CD4-positive, alpha-beta T cell treated with Interleukin-17A for 1 hour (primary cell): ENCODE measurements around the gene GAB4.

ENCODE experiments used
- DNase-seq: peaks from one replicate; pipeline ENCODE4 v3.0.0-alpha.2; 2020

GAB4 gene

DNA sequence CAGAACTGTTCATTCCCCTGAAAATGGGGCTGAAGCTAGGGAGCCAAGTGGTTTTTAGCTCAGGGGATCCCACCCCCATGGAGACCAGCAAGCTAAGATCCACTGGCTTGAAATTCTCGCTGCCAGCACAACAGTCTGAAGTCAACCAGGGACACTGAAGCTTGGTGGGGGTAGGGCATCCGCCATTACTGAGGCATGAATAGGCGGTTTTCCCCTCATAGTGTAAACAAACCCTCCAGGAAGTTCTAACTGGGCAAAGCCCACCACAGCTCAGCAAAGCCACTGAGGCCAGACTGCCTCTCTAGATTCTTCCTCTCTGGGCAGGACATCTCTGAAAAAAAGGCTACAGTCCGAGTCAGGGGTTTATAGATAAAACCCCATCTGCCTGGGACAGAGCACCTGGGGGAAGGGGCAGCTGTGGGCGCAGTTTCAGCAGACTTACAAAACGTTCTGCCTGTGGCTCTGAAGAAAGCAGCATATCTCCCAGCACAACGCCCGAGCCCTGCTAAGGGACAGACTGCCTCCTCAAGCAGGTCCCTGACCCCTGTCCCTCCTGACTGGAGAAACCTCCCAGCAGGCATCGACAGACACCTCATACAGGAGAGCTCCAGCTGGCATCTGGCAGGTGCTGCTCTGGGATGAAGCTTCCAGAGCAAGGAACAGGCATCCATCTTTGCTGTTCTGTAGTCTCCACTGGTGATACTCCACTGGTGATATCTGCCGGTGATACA lies 32.7 kb downstream of the GAB4 start:
- DNase-seq: no peak

- DNase-seq: no peak
Observed at GRCh38 chr22:16974298-16975084, 33.5 kb downstream of the GAB4 start.

DNA sequence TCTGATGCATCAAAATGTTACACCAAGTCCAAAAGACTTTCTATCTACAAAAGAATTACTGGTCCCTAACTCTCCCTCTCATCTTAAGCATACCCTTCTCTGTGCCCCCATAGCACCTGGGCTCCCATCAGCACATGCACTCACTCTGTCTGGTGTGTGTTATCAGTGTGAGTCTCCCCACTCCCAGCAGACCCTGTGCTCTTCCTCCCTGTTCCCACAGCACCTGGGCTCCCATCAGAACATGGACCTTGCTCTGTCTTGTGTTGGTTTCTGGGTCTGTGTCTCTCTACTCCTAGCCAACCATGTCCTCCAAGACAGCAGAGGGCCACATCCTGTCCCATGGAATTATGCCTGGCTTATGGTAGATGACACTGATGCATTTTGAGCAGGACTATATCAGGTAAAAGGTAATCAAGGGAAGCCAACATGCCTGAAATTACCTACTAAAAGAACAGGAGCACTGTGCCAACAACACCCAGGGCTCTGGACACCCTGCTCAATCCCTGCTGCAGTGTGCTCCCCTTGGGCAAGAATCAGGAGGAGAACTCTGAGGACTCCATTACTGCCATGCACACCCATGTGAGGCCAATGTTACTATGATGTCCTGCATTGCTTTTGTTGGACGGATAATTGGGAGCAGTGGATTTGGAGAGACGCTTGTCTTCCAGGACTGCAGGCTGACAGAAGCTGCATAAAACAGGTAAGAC lies 34.3 kb downstream of the GAB4 start:
- no peak for DNase-seq

GRCh38 chr22:16972311-16972710 lies 35.7 kb downstream of the GAB4 start:
- DNase-seq: no peak

- DNase-seq: no peak
Observed at GRCh38 chr22:16970446-16970845, 37.6 kb downstream of the GAB4 start.

GRCh38 chr22:16969508-16970327 lies 38.3 kb downstream of the GAB4 start:
- DNase-seq: no peak

- no peak for DNase-seq
Observed at GRCh38 chr22:16968218-16968595, 39.8 kb downstream of the GAB4 start.

DNA sequence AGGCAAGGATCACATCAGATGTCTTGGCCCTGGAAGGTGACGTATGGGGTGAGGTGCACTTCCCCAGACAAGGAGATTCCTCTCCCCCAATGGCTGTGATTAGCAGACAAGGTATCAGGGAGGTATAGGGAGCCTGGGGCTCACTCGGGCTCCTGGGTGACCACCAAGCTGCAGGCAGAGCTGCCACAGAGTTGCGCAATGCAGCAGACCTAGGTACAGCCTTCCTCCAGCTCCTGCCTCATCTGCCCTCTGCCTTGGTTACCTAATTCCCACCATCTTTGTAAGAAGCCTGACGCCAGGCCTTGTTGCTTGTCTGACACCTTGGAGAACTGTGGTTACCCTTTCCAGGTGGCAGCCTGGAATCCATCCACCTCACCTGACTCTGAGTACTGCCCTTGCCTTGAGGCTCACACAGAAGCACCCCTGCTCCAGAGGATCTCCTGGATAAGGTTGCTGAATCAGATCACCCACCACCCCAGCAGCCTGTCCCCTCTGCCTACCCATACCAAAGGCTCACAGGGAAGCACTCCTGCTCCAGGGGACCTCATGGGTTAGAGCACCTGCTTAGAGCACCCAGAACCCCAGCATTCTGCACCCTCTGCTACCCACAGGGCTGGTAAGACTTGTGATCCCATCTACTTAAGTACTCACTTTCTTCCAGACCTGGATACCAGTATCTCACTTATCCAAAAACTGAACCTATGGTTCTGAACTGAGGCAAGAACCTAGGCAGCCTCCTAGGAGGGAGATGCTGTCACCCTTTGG lies 40.4 kb downstream of the GAB4 start:
- no peak for DNase-seq

GRCh38 chr22:16966251-16966650 lies 41.8 kb downstream of the GAB4 start:
- DNase-seq: no peak

DNA sequence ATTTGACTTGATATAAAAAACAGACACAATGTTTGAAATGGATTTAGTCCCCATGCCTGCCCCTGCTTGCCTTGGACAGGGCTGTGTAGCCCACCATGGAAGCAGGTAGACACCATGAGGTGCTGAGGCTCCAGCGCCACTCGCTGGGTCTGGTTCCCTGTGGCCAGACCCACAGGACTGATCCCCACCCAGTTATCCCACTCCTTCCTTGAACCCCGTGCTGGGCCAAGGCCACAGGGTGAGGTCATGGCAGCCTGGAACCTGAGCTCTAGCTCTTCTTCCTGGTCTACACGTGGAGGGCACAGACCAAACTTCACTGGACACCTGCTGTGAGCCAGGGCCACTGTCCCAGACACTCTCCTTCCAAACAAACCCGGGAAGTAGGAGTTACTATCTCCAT lies 42.5 kb downstream of the GAB4 start:
- DNase-seq: no peak

DNA sequence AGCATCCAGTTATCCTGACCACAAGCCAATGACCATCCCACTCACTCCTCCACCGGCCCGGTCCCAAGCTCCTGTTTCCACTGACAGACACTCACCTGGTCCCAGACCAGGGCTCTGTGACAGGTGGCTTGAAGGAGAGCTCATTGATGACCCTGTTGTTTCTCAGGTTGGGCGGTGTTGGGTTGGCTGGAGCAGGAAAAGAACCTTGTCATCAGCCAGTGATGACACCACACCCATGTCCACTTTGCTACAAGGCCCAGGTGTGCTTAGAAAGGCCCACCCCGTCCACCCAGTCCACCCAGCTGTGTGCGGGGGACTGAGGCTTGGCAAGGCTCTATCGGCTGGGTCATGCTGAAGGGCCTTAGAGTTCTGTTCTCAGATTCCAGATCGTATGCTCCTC lies 42.9 kb downstream of the GAB4 start:
- no peak for DNase-seq

GRCh38 chr22:16964366-16964765 lies 43.7 kb downstream of the GAB4 start:
- no peak for DNase-seq

DNA sequence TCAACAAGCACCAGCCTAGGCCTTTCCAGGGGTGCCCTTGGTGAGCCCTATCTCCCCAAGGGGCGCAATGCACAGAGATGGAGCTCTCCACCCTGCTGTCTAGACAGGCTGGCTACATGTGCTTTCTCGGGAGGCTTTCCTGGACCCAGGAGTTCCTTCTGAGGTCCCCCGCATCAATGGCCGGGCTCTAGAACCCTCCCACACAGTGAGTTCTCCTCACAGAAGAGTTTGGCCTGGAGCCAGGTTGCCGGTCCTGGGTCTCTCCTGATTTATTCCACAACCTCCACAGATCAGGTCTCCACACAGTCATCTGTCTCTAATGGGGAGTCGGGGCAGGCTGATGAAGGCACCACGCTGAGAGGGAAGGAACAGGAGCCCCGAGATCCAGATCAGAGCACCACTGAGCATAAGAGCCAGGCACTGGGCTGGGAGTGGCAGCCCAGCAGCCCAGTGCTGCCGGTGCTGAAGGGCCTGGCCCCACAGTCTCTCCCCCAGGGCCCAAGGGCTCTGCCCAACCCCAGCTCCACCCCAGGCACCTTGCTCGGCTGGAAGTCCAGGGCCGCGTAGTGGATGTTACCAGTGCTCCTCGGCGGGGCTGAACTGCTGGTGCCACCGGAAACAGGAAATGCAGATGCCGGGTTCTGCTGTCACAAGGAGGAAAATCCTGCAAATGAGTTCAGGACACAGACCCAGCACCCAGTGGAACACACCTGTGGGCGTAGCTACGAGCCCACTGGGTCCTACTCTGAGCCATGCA lies 44.7 kb downstream of the GAB4 start:
- no peak for DNase-seq

- no peak for DNase-seq
Observed at GRCh38 chr22:16962501-16962900, 45.5 kb downstream of the GAB4 start.

DNA sequence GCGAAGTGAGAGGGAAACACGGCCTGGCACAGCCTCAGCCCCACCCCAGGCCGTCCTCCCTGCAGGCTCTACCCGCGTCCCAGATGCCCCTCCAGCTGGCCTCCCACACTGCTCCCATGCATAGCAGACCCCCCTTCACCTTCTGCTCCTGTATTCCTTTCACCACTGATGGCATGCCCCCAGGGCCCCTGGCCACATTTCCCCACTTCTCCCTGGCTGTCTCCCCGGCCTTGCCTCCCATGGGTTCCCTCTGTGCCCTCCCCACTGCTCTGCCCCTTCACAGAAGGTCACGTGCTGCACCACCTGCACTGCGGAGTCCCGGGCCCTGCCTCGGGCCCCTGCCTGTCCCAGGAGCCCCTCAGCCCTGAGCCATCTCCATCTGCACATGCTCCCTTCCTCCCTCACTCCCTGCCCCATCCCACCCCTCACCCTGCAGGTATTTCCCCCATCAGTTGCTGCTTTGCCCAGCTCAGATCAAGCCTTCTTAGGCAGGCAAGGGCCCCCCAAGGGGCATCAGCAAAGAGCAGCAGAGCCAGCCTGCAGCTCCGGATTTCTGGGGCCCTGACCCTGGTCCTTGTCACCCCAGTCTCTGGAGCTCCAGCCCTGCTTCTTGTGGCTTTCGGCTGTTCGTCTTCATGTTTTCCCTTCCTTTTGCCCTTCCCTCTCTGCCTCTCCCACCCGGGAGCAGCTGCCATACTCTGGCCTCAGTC lies 46.4 kb downstream of the GAB4 start:
- no peak for DNase-seq

DNA sequence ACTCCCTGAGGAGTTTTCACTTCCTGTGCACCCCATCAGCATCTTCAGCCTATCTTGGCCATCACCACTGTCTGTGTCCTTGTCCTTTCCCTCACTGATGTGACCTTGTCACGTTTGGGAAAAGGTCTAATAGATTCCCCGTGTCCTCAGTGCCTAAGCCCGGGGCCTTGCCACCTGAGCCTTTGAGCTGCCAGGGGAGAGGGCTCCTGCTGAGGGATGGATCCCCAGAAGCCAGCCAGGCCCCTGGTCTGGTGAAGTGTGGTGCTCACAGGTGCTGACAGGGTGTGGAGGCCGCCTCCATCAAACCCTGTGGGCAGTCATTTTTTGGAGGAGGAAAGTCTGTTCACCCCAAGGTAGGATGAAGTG lies 47.2 kb downstream of the GAB4 start:
- DNase-seq: no peak

DNA sequence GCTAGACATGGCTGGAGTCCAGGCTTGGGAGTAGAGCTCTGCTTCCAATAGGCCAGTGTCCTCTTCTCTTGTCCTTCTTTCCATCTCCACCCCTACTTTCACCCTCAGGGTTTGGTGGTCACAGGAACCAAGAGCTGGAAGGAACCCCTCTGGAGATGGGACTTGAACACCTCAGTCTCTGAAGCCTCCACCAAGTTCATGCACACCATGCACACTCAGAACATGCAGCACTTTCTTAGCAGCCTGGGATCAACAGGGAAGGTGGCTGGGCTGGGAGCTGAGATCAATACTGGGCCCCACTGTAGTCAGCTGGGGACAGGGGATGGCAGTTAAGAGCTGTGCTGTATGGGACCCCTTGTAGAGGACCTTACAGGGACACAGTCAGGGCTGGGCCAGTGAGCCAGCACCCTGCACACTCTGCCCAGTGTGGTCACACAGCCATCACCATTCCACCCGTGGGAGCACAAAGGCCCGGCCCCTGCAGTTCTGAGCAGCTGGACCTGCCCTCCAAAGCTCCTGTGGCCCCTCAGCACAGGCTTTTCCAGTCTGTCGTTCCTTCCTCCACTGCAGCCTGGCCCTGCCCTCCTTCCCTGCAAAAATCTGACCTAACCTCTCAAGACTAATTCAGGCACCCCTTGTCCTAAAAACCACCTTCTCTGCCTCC lies 47.7 kb downstream of the GAB4 start:
- no peak for DNase-seq

DNA sequence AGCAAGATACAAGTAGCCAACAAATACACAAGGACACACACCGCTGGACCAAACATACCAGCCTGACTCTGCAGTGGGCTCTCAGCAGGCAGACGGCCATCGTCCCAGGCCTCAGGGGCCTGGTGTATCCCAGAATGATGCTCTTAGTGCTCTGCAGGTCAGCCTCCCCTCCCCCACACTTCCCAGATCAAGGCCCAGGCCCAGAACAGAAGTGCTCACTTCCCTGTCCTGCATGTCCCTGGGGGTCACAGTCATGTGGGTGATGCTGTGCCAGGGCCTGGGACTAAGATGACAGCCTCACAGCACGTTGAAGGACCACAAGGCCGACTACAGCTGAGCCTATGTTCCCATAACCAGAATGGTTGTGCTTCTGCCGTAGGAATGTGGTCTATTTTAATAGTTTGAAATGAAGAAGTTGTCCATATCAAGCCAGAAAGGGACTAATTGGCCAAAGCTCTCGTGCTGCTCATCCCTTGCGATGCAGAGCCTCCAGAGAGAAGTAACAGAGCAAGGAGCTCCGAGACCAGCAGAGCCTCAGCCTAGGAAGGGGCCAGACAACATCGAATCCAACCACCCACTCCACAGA lies 48.6 kb downstream of the GAB4 start:
- DNase-seq: no peak

- DNase-seq: no peak
Observed at GRCh38 chr22:16958475-16958874, 49.5 kb downstream of the GAB4 start.

- no peak for DNase-seq
Observed at GRCh38 chr22:16957781-16958180, 50.2 kb downstream of the GAB4 start.
